NB4 (cell line): ENCODE measurements around the gene TAOK1.

Experiments used
- CTCF ChIP-seq: IDR thresholded peaks from one replicate; pipeline ENCODE4 v1.5.1; 2012; ENCODE audit warnings: low read depth, low read length
- MAX ChIP-seq: IDR thresholded peaks from 2 replicates; pipeline ENCODE4 v1.6.1; 2011; ENCODE audit warnings: low read depth, low read length
- POLR2A ChIP-seq: IDR thresholded peaks from 2 replicates; pipeline ENCODE4 v1.6.1; 2011; ENCODE audit warnings: mild to moderate bottlenecking; ENCODE audit not compliant: insufficient read length; ENCODE audit errors: extremely low read depth

GRCh38 chr17:29449865-29450671, 59.9 kb downstream of the TAOK1 start:
- no peak for TF ChIP-seq CTCF
- no peak for TF ChIP-seq MAX
- no peak for TF ChIP-seq POLR2A
